SU-DHL-6 (cell line): Measurements from ENCODE around the gene FAM3B.

ENCODE experiments used
- H2AFZ ChIP-seq: fragments of 200-600 bp; sonication (generic); 2 replicates; pipeline ENCODE4 v1.6.1; 2014; ENCODE audit warnings: low read depth, mild to moderate bottlenecking, moderate library complexity, mixed read lengths, antibody characterized with exemption, low read length; ENCODE audit not compliant: severe bottlenecking
- H3F3A ChIP-seq: fragments of 200-600 bp; shearing (Covaris generic); 2 replicates; pipeline ENCODE4 v1.6.0; 2016; ENCODE audit warnings: antibody characterized with exemption, mild to moderate bottlenecking; ENCODE audit not compliant: insufficient read depth
- H3K27ac ChIP-seq: fragments of 200-600 bp; sonication (generic); 2 replicates; pipeline ENCODE4 v1.5.1; 2016; ENCODE audit warnings: low read depth, mild to moderate bottlenecking, low read length, moderate library complexity, mixed read lengths
- H3K27me3 ChIP-seq: fragments of 200-600 bp; sonication (generic), shearing (Covaris generic); 2 replicates; pipeline ENCODE4 v1.6.0; 2014; ENCODE audit warnings: mild to moderate bottlenecking, low read length
- H3K36me3 ChIP-seq: fragments of 200-600 bp; sonication (generic); 2 replicates; pipeline ENCODE4 v1.6.1; 2014; ENCODE audit warnings: mild to moderate bottlenecking, low read length, mixed read lengths
- H3K4me2 ChIP-seq: fragments of 300-600, 200-600 bp; shearing (Covaris generic), sonication (generic); 2 replicates; pipeline ENCODE4 v1.6.0; 2014; ENCODE audit warnings: low read length, low read depth, mild to moderate bottlenecking; ENCODE audit not compliant: poor library complexity, severe bottlenecking
- H3K4me3 ChIP-seq: fragments of 200-600 bp; sonication (generic); 2 replicates; pipeline ENCODE4 v1.5.1; 2014; ENCODE audit warnings: antibody characterized with exemption, low read length, mild to moderate bottlenecking, mixed read lengths; ENCODE audit not compliant: insufficient read depth, poor library complexity, severe bottlenecking
- H3K79me2 ChIP-seq: fragments of 200-600 bp; sonication (generic); 2 replicates; pipeline ENCODE4 v1.6.1; 2014; ENCODE audit warnings: mild to moderate bottlenecking, low read length, moderate library complexity; ENCODE audit not compliant: insufficient read depth
- H3K9ac ChIP-seq: fragments of 200-600 bp; sonication (generic); 2 replicates; pipeline ENCODE4 v1.7.0; 2014; ENCODE audit warnings: mild to moderate bottlenecking, low read length
- H3K9me2 ChIP-seq: fragments of 200-600 bp; sonication (generic); replicated peaks from 2 replicates; pipeline ENCODE4 v1.6.1; 2014; ENCODE audit warnings: low read length; ENCODE audit not compliant: insufficient read depth
- H3K9me3 ChIP-seq: fragments of 200-600 bp; sonication (generic); 2 replicates; pipeline ENCODE4 v1.6.1; 2014; ENCODE audit warnings: low read length, mixed read lengths; ENCODE audit not compliant: insufficient read depth
- H4K20me1 ChIP-seq: fragments of 200-600 bp; sonication (generic); 2 replicates; pipeline ENCODE4 v1.6.1; 2014; ENCODE audit warnings: low read depth, mild to moderate bottlenecking, antibody characterized with exemption, low read length, moderate library complexity, mixed read lengths
- EZH2phosphoT487 ChIP-seq: fragments of 200-600 bp; sonication (generic), shearing (Covaris generic); conservative IDR thresholded peaks from 2 replicates; pipeline ENCODE4 v1.6.1; 2018; ENCODE audit warnings: mild to moderate bottlenecking, antibody characterized with exemption, low read length, moderate library complexity, mixed read lengths
- TF ChIP-seq, protein P1 (sequence below): fragments of 200-600 bp; sonication (generic); IDR thresholded peaks from one replicate; pipeline ENCODE4 v1.5.1; 2017; ENCODE audit warnings: antibody characterized with exemption, mild to moderate bottlenecking, low read length, moderate library complexity; ENCODE audit not compliant: insufficient read depth, poor library complexity, severe bottlenecking

The FAM3B gene

GRCh38 chr21:41345356-41345755, 28.8 kb downstream of the FAM3B start:
- TF ChIP-seq, protein P1, sequence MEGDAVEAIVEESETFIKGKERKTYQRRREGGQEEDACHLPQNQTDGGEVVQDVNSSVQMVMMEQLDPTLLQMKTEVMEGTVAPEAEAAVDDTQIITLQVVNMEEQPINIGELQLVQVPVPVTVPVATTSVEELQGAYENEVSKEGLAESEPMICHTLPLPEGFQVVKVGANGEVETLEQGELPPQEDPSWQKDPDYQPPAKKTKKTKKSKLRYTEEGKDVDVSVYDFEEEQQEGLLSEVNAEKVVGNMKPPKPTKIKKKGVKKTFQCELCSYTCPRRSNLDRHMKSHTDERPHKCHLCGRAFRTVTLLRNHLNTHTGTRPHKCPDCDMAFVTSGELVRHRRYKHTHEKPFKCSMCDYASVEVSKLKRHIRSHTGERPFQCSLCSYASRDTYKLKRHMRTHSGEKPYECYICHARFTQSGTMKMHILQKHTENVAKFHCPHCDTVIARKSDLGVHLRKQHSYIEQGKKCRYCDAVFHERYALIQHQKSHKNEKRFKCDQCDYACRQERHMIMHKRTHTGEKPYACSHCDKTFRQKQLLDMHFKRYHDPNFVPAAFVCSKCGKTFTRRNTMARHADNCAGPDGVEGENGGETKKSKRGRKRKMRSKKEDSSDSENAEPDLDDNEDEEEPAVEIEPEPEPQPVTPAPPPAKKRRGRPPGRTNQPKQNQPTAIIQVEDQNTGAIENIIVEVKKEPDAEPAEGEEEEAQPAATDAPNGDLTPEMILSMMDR: no peak
- TF ChIP-seq EZH2phosphoT487: no peak
- no peaks in the 10 kb centered on the region for H3K36me3 ChIP-seq
- H3K9me3 ChIP-seq: peaks cover 11% of the 10 kb centered on the region; the same call in 1 of the 2 replicates
- no peaks in the 10 kb centered on the region for H4K20me1 ChIP-seq
- no peak overlapping the region for H2AFZ ChIP-seq
- H3K9me2 ChIP-seq: no peaks in the 10 kb centered on the region
- H3K79me2 ChIP-seq: no peaks in the 10 kb centered on the region
- H3F3A ChIP-seq: no peaks in the 10 kb centered on the region
- H3K4me2 ChIP-seq: no peak overlapping the region
- H3K27me3 ChIP-seq: no peaks in the 10 kb centered on the region
- no peak overlapping the region for H3K27ac ChIP-seq
- no peak overlapping the region for H3K9ac ChIP-seq
- no peak overlapping the region for H3K4me3 ChIP-seq

GRCh38 chr21:41345934-41346685, 29.5 kb downstream of the FAM3B start:
- Histone ChIP-seq H3K36me3 (no peaks in the 10 kb centered on the region), H3K4me2 (no peak overlapping the region), H3K79me2 (no peaks in the 10 kb centered on the region), H3K27me3 (no peaks in the 10 kb centered on the region), H3K9me3 (peaks cover 11% of the 10 kb centered on the region; the same call in 1 of the 2 replicates), H4K20me1 (no peaks in the 10 kb centered on the region), H3K4me3 (no peak overlapping the region), H3K9me2 (no peaks in the 10 kb centered on the region), H3K9ac (no peak overlapping the region), H3F3A (no peaks in the 10 kb centered on the region), H2AFZ (no peak overlapping the region), H3K27ac (no peak overlapping the region)
- TF ChIP-seq, protein P1: no peak
- no peak for TF ChIP-seq EZH2phosphoT487

DNA sequence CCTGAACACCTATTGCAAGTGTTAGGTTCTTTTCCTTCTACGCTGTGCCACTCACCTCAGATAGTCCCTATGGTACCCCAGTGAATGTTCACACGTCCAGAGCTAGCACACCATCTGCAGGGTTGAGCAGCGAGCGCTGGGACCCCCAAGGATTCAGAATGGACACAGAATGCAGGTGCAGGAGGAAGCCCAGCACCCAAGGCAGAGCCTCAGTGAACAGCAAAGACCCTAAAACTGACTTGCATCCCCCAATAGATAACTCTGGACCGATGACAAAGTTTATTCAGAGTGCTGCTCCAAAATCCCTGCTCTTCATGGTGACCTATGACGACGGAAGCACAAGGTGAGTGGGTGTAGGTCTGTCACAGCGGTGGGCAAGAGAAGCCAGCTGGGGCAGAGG, 30.2 kb downstream of the FAM3B start:
- H4K20me1 ChIP-seq: no peaks in the 10 kb centered on the region
- no peaks in the 10 kb centered on the region for H3K27me3 ChIP-seq
- no peak overlapping the region for H3K9ac ChIP-seq
- no peak overlapping the region for H3K4me3 ChIP-seq
- H2AFZ ChIP-seq: no peak overlapping the region
- no peak for TF ChIP-seq EZH2phosphoT487
- TF ChIP-seq, protein P1: no peak
- no peak overlapping the region for H3K4me2 ChIP-seq
- no peaks in the 10 kb centered on the region for H3K36me3 ChIP-seq
- peaks cover 11% of the 10 kb centered on the region; the same call in 1 of the 2 replicates for H3K9me3 ChIP-seq
- H3F3A ChIP-seq: no peaks in the 10 kb centered on the region
- H3K27ac ChIP-seq: no peak overlapping the region
- no peaks in the 10 kb centered on the region for H3K9me2 ChIP-seq
- no peaks in the 10 kb centered on the region for H3K79me2 ChIP-seq
